ENCODE measurements around the gene CFAP45. TPM values are rescaled to one million over a fixed set of nuclear protein-coding genes. Genes with fewer than 3 reads are reported as not detected.

CFAP45 gene
- polyA plus RNA-seq, 5 donors = 1.8 to 12.7 (median 8.2) TPM

GRCh38 chr1:159854116-159854692 lies 45.8 kb downstream of the CFAP45 start:
- DNase-seq = peak; percentile 50 to 57

DNA sequence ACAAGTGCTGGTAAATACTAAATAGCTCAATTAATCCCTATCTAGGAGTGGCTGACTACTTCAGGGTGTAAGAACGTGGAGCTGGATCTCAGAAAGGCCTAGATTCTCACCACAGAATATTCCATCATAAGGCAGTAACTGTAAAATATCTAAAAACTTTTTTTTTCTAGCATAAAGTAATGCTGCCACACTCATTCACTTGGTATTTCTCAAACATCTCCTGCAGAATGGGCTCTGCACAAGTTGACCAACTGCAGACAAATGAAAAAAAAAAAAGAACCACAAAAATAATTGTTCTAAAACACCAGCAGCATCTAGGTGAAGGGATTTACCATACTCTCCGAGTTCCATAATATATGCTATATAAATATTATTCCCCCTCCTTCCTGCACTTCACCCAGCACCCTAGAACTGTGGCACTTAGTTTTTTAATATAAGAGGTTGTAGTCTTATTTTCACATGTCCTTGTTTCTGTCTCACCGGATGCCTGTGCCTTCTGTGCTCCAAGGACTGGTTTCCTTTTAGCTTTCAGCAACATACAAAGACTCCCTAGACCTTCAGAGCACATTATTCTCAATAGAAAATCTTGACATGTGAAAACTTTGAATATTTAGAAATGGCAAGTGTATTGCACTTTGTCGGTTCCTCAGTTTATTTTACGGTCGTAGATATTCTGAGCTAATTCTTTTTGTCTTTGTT lies 46.4 kb downstream of the CFAP45 start:
- DNase-seq = no peak

DNA sequence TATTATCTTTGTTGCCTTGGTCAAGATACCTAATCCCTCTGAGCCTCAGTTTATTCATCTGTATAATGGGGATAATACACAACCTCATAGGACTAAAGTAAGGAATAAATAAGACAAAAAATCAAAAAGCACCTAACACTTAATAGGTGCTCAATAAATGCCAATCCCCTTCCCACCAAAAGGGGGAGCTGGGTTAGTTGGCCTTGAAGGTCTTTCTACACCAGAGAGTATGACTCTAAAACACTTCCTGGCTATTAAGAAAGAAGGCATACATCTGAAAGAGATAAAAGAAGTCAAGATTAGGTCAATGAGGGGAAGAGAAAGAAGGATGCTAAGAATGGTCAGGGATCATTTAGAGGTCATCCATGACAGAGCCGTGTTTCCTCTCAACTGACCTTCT lies 48.6 kb downstream of the CFAP45 start:
- DNase-seq = no peak

- no peak for DNase-seq
Observed at GRCh38 chr1:159849626-159850366, 50.2 kb downstream of the CFAP45 start.

DNA sequence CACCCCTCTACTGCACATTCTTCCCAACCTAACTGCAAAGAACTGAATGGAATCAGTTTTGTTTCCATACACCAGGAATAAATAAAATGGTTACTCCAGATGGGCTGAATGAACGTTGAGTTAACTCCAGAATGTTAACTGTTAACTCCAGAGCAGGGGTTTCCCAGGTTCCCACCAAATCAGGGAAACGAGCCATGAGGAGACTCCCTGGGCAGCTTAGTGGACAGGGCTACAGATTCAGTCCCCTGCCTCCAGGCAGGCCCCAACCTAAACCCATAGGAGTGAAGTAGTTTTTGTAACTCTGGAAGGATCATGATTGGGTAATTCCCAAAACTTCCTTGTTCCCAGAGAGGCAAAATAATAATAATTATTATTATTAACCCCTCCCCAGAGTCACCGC lies 51.6 kb downstream of the CFAP45 start:
- DNase-seq = no peak

DNA sequence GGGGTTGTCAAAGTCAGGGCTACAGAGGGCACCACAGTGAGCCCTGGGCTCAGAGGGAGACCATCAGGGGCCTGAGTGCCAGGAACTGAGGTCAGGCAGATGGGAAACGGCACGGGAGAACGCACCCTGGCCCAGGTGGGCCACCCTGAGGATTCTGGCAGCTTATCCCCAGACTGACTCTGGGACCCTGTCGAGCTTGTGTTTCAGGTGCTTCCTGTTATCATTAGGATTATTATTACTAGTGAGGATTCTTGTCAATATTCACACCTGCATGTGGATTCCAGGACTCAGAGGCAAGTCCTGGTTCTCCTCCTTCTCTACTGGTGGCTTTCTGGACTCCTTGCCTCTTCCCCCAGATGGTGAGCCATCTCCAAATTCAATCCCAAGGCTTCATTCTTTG lies 52.7 kb downstream of the CFAP45 start:
- no peak for DNase-seq

DNA sequence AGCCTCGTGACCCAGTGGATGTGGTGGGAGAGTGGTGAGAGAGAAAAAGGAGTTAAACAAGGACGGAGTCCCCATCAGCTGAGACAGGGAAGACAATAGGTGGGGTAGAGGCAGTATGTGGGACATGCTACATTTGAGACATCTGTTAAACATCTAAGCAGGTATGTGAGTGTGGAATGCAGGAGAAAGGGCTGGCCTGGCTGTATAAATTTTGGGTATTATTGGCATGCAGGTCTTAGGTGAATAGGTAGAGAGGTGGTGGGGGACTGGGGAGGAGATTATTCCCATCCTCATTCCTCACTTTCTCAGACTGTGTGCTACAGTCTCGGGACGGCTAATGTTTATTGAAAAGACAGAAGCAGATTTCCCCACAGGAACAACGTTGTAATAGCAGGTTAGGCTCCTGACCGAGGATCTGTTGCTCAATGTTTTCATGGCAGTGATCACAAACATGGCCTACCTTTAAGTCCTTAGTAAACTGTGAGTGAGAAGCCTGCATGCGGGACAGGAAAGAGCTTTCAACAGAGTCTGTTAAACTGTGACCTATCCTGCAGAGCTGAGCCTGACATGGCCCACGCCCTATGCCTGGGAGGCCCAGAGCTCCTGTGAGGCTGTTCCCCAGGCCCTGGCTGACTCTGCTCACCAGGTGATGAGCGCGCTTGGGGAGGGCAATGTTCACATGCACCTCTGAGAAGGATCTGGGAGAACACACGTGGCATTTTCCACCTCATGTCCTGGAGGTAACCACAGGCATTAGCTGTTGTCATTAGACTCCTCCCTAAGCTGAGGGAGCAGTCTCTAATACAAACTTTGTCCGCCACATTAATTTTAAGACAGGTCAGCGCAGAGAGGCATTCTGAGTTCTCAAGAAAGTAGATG lies 54.0 kb downstream of the CFAP45 start:
- no peak for DNase-seq

GRCh38 chr1:159843459-159843858 lies 56.5 kb downstream of the CFAP45 start:
- no peak for DNase-seq

GRCh38 chr1:159841749-159842148 lies 58.2 kb downstream of the CFAP45 start:
- DNase-seq = no peak

DNA sequence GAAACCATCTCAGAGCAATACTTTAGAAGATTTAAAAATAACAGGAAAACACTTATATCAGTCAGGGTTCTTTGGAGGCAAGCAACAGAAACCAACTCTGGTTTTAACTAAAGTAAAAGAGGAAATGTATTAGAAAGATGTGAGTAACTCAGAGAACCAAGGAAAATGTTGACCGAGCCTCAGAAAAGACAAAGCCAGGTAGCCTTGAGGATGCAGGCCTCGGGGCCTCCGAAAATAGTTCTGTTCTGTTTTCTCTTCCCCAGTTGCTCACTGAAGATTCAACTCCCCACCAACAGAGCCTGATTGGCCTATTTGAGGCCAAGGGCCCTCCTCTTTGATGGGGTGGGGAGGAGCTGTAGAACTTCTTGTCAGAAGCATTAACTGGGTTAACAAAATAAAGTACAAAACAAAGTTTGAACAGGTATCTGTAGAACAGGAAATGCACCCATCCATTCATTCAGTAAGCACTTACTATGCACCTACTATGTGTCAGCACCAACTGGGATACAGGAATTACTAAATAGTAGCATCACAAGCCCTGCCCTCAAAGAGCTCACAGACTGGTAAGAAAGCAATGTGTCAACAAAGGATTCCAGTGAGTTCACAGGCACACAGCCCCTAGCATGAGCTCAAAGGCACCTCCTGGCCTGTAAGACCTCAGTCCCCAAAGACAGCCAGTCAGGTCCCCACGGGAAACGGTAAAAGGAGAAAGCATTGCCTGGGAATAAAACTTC lies 60.7 kb downstream of the CFAP45 start:
- no peak for DNase-seq

DNA sequence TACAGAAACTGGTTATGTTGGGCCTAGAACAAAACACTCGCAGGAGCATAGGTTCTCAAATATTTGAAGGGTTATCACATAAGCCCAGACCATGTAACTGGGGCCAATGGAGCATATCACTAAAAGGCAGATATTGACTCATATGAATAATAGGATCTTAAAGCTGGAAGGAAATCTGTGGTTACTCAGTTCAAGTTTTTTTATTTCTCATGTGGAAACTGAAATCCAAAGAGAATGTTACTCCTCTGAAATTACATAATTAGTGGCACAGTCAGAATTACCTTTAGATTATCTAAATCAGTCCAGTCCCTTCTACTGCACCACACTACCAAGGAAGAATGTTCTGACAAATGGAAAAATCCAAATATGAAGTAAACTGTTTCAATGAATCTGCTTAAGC lies 61.2 kb downstream of the CFAP45 start:
- no peak for DNase-seq

DNA sequence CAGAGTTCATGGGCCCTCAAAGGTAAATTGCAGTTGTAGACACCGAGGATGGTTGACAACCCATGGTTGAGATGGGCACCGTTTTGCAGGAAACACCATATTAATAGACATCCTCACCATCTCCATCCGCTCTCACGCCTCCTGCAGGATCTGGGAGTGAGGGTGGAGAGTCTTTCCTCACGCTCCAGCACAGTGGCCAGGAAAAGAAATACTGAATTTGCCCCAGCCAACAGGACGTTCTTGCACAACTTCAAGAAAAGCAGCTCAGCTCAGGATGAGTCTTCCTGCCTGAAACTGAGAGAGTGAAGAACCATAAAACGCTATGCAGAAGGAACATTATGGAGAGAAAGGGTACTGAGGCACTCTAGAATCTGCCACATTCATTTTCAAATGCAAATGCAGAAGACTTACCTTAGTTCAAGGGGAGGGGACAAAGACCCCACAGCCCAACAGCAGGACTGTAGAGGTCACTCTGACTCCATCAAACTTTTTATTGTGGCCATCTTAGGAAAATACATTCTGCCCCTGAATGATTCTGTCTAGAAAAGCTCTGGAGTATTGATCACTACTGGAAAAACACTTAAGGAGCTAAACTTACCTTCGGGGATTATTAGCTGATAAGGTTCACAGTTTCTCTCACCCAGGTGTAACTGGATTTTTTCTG lies 64.0 kb downstream of the CFAP45 start:
- DNase-seq = no peak

GRCh38 chr1:159835356-159835755 lies 64.6 kb downstream of the CFAP45 start:
- DNase-seq = no peak

DNA sequence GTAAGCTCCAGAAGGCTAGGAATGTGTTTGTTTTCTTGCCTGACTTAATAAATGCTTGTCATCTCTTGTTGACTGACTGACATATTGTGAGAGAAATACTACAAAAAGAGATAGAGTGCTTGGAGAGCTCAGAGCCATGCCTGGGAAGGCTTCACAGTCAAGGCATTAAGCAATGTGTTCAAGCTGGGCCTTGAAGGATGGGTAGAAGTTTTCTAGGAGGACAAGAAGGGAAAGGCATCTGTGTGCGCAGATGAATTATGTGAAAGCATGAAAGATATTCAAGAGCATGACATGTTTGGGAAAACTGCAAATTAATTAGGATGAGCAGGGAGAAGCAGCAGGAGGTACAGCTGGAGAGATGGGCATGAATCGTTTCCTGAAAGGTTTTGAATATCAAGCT lies 67.7 kb downstream of the CFAP45 start:
- DNase-seq = no peak

GRCh38 chr1:159831412-159832141 lies 68.4 kb downstream of the CFAP45 start:
- no peak for DNase-seq

- no peak for DNase-seq
Observed at GRCh38 chr1:159830722-159831121, 69.2 kb downstream of the CFAP45 start.

- DNase-seq = no peak
Observed at GRCh38 chr1:159829822-159830465, 70.0 kb downstream of the CFAP45 start.

DNA sequence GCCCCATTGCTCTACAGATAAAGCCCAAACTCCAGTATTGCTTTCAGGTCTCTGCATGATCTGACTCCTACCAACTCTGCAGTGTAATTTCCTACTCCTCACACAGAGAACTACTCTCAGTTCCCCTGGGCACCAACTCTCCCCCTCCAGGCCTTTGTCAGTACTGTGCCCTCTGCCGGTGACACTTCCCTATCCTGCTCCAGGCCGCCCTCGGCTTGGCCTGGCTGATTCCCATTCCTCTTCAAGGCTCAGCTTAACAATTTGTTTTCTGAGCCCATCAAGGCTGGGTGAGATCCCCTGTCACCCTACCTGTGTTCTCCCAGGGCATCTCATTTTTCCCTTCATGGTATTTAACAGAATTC lies 70.7 kb downstream of the CFAP45 start:
- DNase-seq = no peak

GRCh38 chr1:159828581-159829272 lies 71.2 kb downstream of the CFAP45 start:
- no peak for DNase-seq
